Measurements from ENCODE around the gene RREB1.

The RREB1 gene

GRCh38 chr6:7171733-7172132 is 64.0 kb downstream of the RREB1 start:
- Histone ChIP-seq H3K4me3 (no peak overlapping the region), H3K27ac (no peak overlapping the region)
- DNase-seq (ENCODE audit: low spot score): no peak
- no peak for TF ChIP-seq CTCF (IDR thresholded peaks at IDR 0.05)

- Histone ChIP-seq H3K27ac (peak overlapping the region; percentile 58 to 61), H3K4me3 (peak overlapping the region; percentile 11)
- no peak for TF ChIP-seq CTCF (IDR thresholded peaks at IDR 0.05)
- no peak for DNase-seq (ENCODE audit: low spot score)
Observed at GRCh38 chr6:7172649-7173048, 64.9 kb downstream of the RREB1 start.

DNA sequence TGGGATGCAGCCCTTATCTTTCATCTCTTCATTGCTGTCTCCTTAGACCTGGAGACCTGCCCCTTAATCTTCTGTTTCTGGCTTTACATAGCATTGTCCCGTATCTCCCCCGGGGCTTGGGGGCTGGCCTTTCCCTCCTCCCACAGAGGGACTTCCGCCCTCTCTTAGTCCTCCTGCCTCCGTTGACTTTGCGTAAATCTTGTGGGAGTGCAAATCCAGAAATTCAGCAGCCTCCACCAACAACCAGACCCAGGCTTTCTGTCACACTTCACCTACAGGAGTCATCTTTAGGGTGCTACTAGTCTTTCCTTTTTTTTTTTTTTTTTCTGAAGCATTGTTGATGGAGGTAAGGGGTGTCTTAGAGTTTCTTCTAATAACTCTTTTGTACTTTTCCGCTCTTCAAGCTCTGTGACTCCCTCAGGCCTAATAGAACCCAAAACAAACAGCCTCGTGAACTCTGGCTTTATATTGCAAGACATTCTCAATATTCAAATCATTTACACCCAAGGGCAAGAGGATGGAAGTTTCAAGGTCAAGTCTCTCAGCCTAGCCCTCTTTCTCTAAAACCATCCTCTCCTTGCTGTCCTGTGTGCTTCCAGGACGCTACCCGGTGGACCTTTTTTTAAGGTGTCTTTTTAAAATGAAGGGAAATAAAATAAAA is 66.2 kb downstream of the RREB1 start:
- no peak for TF ChIP-seq CTCF (IDR thresholded peaks at IDR 0.05)
- no peak for DNase-seq (ENCODE audit: low spot score)
- H3K4me3 ChIP-seq: no peak overlapping the region
- H3K27ac ChIP-seq: no peak overlapping the region

GRCh38 chr6:7175462-7175861 is 67.7 kb downstream of the RREB1 start:
- Histone ChIP-seq H3K27ac (no peak overlapping the region), H3K4me3 (no peak overlapping the region)
- no peak for TF ChIP-seq CTCF (IDR thresholded peaks at IDR 0.05)
- no peak for DNase-seq (ENCODE audit: low spot score)

DNA sequence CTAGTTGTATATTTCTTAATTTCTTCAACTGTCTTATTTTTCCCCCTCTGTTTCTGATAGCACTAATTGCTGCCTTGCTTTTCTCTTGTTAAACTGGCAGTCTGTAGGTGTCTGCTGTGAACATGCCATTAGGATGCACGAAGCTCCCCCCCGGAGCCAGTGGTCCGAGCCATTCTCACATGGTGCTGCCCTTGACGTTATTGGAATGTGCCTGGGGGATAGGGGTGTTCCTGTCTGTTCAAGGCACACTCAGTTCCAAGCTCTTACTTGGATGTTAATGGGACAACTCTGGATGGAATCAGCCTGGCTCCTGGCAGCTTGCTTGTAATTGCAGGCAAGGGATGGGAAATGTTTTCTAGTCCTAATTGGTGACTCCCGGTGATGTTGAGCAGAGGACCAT is 68.4 kb downstream of the RREB1 start:
- Histone ChIP-seq H3K27ac (no peak overlapping the region), H3K4me3 (no peak overlapping the region)
- no peak for TF ChIP-seq CTCF (IDR thresholded peaks at IDR 0.05)
- no peak for DNase-seq (ENCODE audit: low spot score)

DNA sequence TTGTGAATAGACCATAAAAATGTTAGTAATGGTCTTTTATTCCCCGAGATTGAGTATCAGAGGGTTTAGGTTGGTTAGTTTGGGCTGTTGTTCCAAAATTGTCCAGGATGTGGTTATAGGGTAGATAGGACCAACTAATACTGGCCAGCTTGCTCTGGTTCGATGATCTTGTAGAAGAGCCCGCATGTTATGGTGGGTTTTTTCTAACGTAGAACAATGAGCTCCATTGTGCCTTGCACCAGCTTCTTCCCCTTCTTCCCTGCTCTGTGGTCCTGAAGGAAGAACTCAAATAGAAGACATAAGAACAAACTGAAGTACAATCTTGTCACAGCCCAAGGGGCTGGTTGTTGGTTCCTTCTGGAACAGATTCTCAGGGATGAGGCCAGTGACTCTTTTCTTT is 70.5 kb downstream of the RREB1 start:
- H3K4me3 ChIP-seq: no peak overlapping the region
- H3K27ac ChIP-seq: no peak overlapping the region
- no peak for TF ChIP-seq CTCF (IDR thresholded peaks at IDR 0.05)
- DNase-seq (ENCODE audit: low spot score): no peak

- Histone ChIP-seq H3K27ac (no peak overlapping the region), H3K4me3 (no peak overlapping the region)
- no peak for TF ChIP-seq CTCF (IDR thresholded peaks at IDR 0.05)
- DNase-seq (ENCODE audit: low spot score): no peak
Observed at GRCh38 chr6:7180751-7181150, 73.0 kb downstream of the RREB1 start.
